ENCODE results near the gene SCUBE1.

GRCh38 chr22:43314611-43315010, 28.6 kb downstream of the SCUBE1 start:
- TF ChIP-seq, protein P1, sequence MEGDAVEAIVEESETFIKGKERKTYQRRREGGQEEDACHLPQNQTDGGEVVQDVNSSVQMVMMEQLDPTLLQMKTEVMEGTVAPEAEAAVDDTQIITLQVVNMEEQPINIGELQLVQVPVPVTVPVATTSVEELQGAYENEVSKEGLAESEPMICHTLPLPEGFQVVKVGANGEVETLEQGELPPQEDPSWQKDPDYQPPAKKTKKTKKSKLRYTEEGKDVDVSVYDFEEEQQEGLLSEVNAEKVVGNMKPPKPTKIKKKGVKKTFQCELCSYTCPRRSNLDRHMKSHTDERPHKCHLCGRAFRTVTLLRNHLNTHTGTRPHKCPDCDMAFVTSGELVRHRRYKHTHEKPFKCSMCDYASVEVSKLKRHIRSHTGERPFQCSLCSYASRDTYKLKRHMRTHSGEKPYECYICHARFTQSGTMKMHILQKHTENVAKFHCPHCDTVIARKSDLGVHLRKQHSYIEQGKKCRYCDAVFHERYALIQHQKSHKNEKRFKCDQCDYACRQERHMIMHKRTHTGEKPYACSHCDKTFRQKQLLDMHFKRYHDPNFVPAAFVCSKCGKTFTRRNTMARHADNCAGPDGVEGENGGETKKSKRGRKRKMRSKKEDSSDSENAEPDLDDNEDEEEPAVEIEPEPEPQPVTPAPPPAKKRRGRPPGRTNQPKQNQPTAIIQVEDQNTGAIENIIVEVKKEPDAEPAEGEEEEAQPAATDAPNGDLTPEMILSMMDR (IDR thresholded peaks at IDR 0.05), result no peak
- TF ChIP-seq EZH2 (IDR thresholded peaks at IDR 0.05) (no peak), EZH2phosphoT487 (IDR thresholded peaks at IDR 0.05) (no peak)
